Mesenteric fat pad (tissue), 1 donor: ENCODE measurements around the gene IPO9. TPM values are rescaled to one million over a fixed set of nuclear protein-coding genes. Genes with fewer than 3 reads are reported as not detected.

Source experiments
- DNase-seq: peaks from one replicate; pipeline ENCODE4 v3.0.0-alpha.2; 2020; ENCODE audit warnings: low spot score
- long read RNA-seq: library from polyadenylated mRNA; unstranded; transcript quantifications from one replicate; pipeline ENCODE4 v2.0.0, GENCODE V29; 2020
- total RNA-seq: library from RNA; stranded (reverse); fragmentation: NEBNext Ultra II Directional; extraction: Animal tissue kit (Norgen Biotek cat#: 25700); gene quantifications from one replicate; pipeline ENCODE4 v1.2.1, GENCODE V29; 2021
- donor health status: DM: yes; HTN: yes; CAD: no.

Gene IPO9
- 40.9 TPM for total RNA-seq
- long read RNA-seq, full-length matches to known transcripts, result 10 of 29 reads
- long read RNA-seq, partial matches to known transcripts, result 14 of 29 reads
- long read RNA-seq, other reads (novel, unspliced or antisense), result 5 of 29 reads

DNA sequence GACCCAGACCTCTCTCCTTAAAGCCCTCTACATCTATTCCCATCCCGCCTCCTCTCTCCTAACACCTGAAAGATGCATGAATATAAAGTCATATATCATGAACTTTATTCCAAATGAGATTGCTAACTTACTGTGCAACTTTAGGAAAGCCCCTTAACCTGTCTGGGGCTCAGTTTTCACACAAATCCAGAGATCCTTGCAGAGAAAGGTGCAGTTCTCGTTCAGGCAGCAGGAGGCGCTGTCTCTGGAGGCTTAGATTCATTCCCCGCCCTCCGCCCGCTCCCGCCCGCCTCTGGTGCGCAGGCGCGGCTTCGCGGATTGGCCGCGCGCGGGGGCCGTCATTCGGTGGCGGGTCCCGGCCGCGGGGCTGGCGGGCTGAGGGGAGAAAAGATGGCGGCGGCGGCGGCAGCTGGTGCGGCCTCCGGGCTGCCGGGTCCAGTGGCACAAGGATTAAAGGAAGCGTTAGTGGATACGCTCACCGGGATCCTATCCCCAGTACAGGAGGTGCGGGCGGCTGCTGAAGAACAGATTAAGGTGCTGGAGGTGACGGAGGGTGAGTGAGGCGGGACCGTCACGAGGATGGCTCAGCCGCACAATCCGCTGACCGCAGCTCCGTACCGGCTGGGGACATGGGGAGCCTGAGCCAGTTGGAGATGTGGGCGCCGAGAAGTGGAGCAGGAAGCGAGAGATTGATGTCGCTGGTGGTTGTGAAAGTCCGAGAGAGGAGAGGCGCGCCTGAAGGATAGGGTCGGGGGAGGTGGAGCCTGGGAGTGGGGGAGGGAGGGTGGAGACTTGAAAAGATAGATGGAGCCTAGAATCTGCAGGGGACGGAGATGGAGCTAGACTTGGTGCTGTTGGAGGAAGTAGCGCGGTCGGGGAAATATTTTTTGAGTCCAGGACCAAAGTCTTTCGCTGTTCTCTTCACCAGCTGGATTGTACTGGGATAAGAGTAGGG is at the start of gene IPO9:
IPO9 (plus strand) TSS at position 338 of the 955 bp plus-strand sequence; CDS start at position 391, 53 bp downstream.
- DNase-seq, result peak; percentile 97

DNA sequence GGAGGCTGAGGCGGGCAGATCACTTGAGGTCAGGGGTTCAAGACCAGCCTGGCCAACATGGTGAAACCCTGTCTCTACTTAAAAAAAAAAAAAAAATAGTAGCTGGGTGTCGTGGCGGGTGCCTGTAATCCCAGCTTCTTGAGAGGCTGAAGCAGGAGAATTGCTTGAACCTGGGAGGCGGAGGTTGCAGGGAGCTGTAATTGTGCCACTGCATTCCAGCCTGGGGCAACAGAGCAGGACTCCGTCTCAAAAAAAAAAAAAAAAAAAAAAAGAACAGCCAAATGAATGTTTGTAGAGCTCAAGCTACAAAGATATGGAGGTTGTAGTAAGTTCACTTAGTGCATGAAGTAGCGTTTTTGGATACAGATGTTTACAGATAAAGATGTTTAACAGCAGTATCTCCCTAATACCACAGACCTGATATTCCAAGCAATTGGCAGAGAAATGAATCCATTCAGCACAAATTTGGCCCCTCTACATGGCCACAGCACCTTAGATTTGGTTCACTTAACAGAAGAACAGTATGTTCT is 49.5 kb upstream of the IPO9 start:
- no peak for DNase-seq

DNA sequence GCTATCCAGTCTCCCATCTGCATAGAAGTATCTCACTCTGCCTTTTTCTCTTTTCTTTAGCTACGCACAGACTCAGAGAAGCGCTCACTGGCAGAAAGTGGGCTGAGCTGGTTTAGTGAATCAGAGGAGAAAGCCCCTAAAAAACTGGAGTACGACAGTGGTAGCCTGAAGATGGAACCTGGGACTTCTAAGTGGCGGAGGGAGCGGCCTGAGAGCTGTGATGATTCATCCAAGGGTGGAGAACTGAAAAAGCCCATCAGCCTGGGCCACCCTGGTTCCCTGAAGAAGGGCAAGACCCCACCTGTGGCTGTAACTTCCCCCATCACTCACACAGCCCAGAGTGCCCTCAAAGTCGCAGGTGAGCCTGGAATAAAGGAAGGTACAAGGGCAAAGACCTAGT is 48.0 kb upstream of the IPO9 start:
- no peak for DNase-seq

DNA sequence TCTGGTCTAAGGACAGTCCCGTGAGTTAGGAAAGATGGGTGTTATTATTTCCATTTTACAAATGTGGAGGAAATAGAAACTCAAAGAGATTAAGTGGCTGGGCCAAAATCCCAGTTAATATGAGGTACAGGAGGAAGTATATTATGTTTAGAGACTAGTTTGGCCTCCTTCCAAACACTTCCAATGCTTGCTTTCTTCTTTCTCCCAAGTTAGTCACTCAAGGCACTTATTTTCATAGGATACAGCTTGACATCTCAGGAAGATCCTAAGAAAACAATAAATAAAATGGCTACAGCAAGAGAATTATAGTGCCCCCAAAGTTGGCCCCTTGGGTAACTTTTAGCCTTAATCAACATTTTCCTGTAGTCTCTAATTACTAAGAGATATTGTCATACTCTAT is 47.5 kb upstream of the IPO9 start:
- DNase-seq, result no peak

DNA sequence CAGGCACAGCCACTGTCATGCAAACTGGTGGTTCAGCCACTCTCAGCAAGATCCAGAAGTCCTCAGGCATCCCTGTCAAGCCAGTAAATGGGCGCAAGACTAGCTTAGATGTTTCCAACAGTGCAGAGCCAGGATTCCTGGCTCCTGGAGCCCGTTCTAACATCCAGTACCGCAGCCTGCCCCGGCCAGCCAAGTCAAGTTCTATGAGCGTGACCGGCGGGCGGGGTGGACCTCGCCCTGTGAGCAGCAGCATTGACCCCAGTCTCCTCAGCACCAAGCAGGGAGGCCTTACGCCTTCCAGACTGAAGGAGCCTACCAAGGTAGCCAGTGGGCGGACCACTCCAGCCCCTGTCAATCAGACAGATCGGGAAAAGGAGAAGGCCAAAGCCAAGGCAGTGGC is 46.6 kb upstream of the IPO9 start:
- no peak for DNase-seq

DNA sequence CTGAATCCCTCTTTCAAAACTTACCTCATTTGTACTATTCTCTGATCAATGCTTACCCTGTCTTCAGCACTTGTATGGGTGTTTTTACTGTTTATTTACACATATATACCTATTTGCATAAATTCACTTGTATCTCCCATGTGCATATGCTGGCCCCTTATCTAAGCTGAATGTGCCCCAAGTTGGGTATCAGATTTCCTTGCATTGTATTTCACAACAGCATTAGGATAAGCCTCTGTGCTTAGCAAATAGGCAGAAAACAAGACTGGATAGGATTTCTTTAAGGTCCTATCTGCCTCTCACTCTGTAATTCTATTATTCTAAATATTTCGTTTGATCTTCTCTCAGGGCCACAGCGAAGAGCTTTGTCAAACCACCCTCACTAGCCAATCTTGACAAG is 45.9 kb upstream of the IPO9 start:
- DNase-seq, result no peak

DNA sequence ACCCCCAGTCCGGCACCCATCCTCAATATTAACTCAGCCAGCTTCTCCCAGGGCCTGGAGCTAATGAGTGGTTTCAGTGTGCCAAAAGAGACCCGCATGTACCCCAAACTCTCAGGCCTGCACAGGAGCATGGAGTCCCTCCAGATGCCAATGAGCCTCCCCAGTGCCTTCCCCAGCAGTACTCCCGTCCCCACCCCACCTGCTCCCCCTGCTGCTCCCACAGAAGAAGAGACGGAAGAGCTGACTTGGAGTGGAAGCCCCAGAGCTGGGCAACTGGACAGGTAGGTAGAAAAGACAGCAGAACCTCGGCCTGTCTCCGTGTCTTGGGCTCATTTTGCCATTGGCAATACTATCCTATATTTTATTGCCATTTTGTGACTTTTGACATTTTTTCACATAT is 45.4 kb upstream of the IPO9 start:
- no peak for DNase-seq

DNA sequence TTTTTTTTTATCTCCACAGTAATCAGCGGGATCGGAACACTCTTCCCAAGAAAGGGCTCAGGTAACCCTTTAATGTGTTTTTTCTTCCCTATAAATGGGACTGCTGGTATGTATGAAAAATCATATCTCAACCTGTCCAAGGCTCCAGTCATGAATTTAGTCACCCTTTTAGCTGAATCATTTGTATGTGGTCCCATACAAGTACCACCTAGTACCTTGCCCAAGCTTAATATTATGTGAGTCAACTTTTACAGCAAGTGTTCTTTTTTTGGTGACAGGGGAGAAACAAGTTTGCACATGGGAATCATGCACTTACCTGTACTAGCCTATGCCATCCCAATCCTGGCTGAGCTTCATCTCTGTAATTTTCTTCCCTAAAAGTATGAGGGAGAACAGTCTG is 43.7 kb upstream of the IPO9 start:
- DNase-seq, result no peak

DNA sequence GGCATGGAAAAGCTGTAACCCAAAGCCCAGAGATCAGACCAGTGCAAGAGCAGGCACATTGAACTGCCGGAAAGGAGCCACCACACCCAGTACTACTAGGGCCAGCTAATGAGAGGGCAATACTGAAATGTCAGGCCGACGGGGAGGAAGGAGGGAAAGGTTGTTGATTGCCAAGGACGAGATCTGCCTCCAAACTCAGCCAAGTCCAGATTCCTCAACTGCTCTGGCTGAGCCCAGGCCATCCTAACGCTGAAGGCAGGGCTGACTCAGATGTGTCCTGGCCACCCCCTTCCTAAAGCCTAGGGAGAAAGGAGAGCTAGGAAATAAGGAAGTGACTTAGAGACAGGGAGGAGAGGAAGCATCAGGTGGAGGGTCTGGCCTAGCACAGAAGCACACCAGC is 42.1 kb upstream of the IPO9 start:
- no peak for DNase-seq

DNA sequence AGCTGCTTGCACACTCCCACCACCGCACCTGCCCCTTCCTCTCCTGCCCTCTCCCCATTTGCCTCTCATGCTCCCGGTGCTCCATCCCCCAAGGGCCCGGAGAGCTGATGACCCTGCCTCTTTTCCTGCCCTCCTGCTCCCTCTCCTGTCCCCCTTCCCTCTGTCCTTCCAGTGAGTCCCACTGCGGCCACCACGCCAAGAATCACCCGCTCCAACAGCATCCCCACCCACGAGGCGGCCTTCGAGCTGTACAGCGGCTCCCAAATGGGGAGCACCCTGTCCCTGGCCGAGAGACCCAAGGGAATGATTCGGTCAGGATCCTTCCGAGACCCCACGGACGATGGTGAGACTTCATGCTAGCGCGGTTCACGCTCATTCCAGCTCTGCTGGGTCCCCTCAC is 40.7 kb upstream of the IPO9 start:
- DNase-seq, result no peak

DNA sequence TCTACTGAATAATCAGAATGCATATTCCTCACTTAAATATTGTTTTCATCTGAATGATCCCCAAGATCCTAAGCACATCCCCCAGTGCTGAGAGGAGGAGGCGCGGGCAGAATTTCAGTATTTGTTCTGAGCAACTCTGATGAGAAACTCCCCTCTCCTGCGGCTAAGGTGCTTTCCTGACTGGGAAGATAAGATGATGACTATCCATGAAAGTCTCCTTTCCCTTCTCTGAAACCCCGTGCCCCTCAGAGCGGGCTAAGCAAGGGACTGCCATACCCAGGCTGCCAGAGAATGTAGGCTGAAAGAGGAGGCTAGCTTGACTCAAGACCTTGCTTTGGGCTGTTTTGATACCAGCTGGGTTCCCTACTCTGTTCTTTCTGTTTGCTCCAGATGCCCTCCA is 39.7 kb upstream of the IPO9 start:
- no peak for DNase-seq

DNA sequence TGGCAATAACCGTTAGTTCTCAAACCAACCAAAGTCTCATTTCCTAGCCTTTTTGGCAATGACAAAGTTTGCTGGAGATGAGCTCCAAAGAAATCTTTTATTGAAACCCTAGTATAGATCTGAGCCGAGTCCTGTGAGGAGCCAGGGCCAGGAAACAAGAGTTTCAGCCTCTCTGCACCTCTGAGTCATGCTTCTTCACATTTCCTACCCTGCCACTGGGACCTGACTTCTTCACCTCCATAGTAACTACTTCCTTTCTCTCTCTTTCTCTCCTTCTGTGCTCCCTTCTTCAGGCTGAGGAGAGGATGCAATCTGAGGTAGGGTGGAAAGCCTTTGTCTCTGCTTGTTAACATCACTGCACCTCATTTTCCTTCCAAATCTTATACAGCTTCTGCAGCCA is 38.7 kb upstream of the IPO9 start:
- DNase-seq, result no peak

DNA sequence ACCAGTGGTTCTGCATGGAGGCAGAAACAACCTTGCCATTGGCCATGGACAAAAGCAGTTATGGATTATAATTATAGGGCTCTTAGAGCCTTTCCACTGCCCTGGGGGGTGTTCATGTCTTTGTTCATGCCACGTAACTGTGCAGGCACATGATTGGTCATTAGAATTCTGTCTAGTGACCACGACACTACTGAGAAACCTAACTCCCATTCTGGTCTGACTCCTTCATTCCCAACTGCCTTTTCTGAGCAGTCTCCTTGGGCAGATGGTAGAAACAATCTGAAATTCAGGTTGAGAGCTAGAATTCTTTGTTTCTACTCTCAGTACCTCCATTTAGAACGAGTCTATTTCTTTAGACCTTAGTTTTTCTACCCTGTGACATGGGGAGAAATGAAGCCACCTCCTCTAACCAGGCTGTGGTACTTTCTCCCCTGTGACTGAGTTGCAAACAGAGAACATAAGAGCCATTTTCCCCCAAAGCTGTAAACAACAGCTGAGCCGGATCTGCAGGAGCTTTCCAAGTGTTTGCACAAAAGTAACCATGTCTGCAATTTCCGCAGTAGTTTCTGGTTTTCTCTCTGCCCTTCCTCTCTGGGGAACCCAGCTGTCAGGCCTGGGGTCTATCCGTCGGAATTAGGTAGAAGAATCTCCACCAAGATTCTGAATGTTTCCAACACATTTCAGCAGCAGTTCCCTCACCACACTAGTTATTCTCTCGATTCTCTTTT is 37.7 kb upstream of the IPO9 start:
- no peak for DNase-seq

DNA sequence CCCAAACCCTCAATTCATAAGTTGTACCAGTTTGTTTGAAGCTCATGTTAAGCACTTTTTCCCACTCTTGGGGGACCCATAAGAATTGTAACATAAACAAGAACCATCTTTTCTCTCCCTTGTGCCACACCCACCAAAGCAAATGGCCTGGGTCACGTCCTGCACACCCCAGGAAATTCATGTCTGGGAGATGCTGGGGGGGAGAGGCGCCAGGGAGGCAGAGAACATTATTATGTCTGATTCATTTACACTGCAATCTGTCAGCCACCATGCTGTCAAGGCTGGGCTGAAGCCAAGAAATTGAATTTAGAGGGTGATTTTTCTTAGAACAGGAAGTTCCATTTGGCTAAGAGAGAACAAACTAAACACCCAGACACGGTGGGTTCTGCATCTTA is 37.2 kb upstream of the IPO9 start:
- no peak for DNase-seq

DNA sequence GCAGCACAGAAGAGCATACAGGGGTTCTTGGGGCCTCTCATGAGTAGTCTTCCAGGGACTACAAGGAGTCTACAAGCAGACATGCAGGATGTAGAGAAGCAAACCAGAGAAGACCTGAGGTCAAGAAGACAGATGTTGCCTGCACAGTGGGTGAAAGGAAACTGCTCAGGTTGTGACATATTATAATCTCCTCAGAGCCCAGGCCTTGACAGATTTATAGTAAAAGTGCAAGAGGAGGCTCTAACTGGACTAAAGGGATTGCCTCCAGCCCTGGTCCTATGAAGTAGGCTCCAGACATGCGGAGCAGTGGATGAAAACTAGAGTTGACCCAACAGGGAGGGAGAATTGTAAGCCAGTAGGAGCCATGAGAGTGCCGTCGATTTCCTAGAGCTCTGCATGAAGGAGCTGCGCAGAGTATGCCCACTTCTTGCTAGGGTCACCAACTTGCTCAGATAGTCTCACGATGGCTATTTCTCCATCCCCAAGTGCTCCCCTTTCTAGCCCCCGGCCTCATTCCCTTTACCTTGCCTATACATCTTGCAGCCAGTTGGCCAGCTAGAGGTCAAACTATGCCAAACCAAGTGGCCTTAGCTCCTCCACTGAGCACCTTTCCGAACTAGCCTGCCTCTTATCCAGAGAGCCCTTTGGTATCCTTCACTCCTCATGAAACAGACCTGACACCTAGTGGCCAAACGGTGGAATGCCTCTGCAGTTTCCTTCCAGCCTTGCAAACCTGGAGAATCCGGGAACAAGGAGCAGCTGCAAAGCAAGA is 36.2 kb upstream of the IPO9 start:
- no peak for DNase-seq

DNA sequence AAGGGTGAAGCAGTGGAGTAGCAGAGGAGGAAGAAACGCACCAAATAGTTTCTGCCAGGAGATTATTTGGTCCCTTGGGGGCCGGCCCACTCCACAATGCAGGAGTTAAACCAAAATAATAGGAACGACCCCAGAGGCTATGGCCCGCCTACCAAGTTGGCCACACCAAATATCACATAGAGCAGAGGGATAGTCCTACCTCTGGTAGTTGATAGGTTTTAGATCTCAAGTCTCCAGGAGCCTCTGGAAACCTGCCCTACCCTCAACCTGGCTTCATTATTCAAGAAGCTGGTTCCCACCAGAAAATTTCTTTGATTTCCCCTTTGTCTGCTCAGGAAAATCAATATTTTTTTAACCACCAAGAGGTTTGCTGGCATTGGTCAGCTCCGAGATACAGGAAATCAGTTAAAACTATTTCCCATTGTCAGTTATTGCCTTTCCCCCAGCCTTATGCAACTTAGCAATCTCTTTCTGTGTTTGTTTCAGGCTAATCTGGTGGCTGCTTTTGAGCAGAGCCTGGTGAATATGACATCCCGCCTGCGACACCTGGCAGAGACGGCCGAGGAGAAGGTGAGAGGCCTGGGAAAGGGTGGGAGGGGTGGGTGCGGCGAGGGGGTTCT is 35.5 kb upstream of the IPO9 start:
- DNase-seq, result no peak

DNA sequence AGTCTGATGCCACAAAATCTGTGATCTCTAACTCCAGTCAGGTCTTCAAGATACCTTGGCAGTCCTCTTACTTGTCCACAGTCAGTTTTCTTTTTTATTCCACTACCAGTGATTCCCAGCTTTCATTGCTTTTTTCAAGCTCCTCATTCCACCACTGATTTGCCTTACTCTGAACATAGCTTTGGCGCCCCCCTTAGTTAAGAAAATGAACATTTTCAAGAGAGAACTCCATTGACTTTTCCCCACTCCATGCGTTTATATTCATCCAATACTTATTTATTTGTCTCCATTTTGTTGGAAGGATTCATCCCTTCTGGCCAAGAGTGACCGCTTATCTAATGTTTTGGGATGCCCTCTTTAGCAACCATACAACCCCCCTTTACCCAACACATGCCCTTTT is 33.9 kb upstream of the IPO9 start:
- no peak for DNase-seq

DNA sequence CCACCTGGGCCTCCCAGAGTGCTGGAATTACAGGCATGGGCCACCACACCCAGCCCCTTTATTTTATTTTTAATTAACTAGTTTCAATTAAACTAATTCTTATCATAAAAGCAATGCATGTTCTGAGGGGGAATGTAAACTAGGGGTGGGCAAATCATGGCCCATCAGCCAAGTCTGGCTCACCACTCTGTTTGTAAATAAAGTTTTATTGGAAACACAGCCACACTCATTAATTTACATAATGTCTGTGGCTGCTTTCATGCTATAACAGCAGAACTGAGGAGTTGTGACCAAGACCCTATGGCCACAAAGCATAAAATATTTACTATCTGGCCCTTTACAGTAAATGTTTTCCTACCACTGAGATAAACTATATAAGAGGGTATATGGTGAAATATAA is 28.7 kb upstream of the IPO9 start:
- DNase-seq, result no peak

DNA sequence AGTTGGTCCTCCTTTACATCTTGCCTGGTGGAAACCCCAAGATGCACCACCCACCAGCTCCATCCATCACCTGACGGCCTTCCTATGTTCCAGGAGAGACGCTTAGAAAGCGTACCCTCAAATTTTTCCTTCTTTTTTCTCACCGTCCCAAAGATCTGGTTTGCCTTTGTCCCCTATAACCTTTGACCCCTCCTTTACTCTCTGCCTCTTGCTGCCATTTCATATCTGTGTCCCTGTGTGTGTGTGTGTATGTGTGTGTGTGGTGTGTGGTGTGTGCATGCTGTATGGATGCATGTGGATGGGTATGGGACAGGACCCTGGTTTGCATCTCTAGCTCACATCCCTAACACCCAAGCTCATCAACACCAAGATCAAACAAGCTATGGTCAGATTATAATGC is 22.2 kb upstream of the IPO9 start:
- no peak for DNase-seq

DNA sequence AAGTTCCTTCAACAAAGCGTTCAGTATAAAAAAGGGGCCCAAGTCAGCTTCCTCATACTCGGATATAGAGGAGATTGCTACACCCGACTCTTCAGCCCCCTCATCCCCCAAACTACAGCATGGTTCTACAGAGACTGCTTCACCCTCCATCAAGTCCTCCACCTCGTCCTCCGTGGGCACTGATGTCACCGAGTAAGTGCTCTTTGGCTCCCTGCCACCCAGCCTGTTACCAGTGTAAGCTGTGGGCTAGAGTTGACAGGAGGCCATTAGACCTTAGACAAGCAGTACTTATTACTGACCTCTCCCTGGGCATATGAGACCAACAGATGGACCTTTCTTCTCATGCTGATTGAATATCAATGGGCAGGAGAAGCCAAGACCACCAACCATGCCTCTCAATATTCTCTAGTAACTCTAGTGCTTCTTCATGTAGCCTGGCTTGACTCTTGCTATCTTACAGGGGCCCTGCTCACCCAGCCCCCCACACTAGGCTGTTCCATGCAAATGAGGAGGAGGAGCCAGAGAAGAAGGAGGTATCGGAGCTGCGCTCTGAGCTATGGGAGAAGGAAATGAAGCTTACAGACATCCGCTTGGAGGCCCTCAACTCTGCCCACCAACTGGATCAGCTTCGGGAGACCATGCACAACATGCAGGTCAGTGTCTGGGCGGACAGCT is 20.9 kb upstream of the IPO9 start:
- DNase-seq, result no peak
